Endothelial cell of umbilical vein (primary cell): ENCODE results near the gene CLEC16A.

ENCODE experiments used
- FOS ChIP-seq: IDR thresholded peaks from 2 replicates; pipeline ENCODE4 v1.6.1; 2011; ENCODE audit warnings: mild to moderate bottlenecking, low read length, moderate library complexity, borderline replicate concordance; ENCODE audit not compliant: insufficient read depth
- POLR2A ChIP-seq: IDR thresholded peaks from 2 replicates; pipeline ENCODE4 v1.6.1; 2012; ENCODE audit warnings: low read depth, mild to moderate bottlenecking, control low read depth, low read length
- POLR2AphosphoS5 ChIP-seq: IDR thresholded peaks from 2 replicates; pipeline ENCODE4 v1.6.1; 2012; ENCODE audit warnings: low read depth, mild to moderate bottlenecking, control low read depth, low read length, moderate library complexity; ENCODE audit not compliant: insufficient read depth
- TF ChIP-seq, protein P1 (sequence below), 2 donors: IDR thresholded peaks; 1 replicate in 1 of 2; 2 replicates in 1 of 2; pipeline ENCODE4 v1.5.1; 2011; ENCODE audit warnings: low read length in 2 of 2, mild to moderate bottlenecking in 2 of 2, moderate library complexity in 2 of 2, control low read depth in 1 of 2, inconsistent platforms in 1 of 2, low read depth in 1 of 2; ENCODE audit not compliant: insufficient read depth in 1 of 2; ENCODE audit errors: extremely low read depth in 1 of 2

DNA sequence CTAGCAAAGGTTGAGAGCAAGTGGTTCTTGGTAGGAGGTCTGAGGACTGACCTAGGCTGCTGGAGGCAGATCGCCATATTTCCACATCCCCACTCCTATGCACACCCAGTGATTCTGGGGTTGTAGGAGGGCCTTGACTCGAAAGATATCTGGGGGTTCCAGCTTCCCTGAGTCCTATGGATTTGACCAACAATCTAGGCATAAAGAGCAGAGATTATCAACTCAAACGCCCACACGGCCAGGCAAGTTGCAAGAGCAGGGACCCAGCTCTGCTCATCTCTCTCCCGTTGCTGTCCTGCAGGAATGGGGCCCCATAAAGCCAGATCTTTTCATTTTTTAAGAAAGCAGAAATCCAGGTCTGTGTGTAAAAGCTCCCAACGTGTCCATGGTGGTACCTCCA, 217.1 kb downstream of the CLEC16A start:
- TF ChIP-seq, protein P1, sequence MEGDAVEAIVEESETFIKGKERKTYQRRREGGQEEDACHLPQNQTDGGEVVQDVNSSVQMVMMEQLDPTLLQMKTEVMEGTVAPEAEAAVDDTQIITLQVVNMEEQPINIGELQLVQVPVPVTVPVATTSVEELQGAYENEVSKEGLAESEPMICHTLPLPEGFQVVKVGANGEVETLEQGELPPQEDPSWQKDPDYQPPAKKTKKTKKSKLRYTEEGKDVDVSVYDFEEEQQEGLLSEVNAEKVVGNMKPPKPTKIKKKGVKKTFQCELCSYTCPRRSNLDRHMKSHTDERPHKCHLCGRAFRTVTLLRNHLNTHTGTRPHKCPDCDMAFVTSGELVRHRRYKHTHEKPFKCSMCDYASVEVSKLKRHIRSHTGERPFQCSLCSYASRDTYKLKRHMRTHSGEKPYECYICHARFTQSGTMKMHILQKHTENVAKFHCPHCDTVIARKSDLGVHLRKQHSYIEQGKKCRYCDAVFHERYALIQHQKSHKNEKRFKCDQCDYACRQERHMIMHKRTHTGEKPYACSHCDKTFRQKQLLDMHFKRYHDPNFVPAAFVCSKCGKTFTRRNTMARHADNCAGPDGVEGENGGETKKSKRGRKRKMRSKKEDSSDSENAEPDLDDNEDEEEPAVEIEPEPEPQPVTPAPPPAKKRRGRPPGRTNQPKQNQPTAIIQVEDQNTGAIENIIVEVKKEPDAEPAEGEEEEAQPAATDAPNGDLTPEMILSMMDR (IDR thresholded peaks at IDR 0.05; ENCODE audit: extremely low read depth in 1 of 2, insufficient read depth in 1 of 2, low read depth in 1 of 2, low read length in 2 of 2), result no peak
- TF ChIP-seq POLR2A, result no peak
- TF ChIP-seq POLR2AphosphoS5, result no peak
- no peak for TF ChIP-seq FOS
